GM12878 (cell line): ENCODE data around the gene MIS12.

Experiments used
- ASH2L ChIP-seq: fragments of 300-600, 200-600 bp; sonication (generic); IDR thresholded peaks from 2 replicates; pipeline ENCODE4 v1.6.1; 2017; ENCODE audit warnings: low read depth, mild to moderate bottlenecking, borderline replicate concordance
- BHLHE40 ChIP-seq, 2 experiments: fragments of 450-650 bp in 1 of 2; IDR thresholded peaks; 2 replicates each; pipeline ENCODE4 v1.6.1; 2011 to 2017; ENCODE audit warnings: low read depth in 2 of 2, borderline replicate concordance in 1 of 2, improper control_type of control experiment in 1 of 2, low read length in 1 of 2, mild to moderate bottlenecking in 1 of 2
- CREM ChIP-seq: IDR thresholded peaks from 2 replicates; pipeline ENCODE4 v1.6.1; 2014; ENCODE audit warnings: antibody characterized with exemption, low read depth
- CTCF ChIP-seq, 3 experiments: IDR thresholded peaks in 2 of 3; conservative IDR thresholded peaks in 1 of 3; 2 replicates each; pipeline ENCODE4 v1.5.1; 2011; ENCODE audit warnings: low read depth in 3 of 3, low read length in 3 of 3, mild to moderate bottlenecking in 3 of 3, control low read depth in 2 of 3, moderate library complexity in 2 of 3, inconsistent platforms in 1 of 3, mixed read lengths in 1 of 3; ENCODE audit not compliant: control insufficient read depth in 2 of 3, insufficient read depth in 1 of 3; ENCODE audit errors: extremely low read depth in 1 of 3
- EP300 ChIP-seq, 2 experiments: fragments of 150-350 bp in 1 of 2; IDR thresholded peaks; 2 replicates each; pipeline ENCODE4 v1.6.1; 2011 to 2012; ENCODE audit warnings: low read depth in 2 of 2, low read length in 2 of 2, borderline replicate concordance in 1 of 2, improper control_type of control experiment in 1 of 2, inconsistent platforms in 1 of 2; ENCODE audit not compliant: control insufficient read depth in 1 of 2
- EZH2 ChIP-seq: IDR thresholded peaks from 2 replicates; pipeline ENCODE4 v1.6.1; 2012; ENCODE audit warnings: low read depth, mild to moderate bottlenecking, control low read depth, inconsistent platforms, low read length, borderline replicate concordance; ENCODE audit not compliant: control insufficient read depth
- NFIC ChIP-seq: IDR thresholded peaks from 2 replicates; pipeline ENCODE4 v1.6.1; 2012; ENCODE audit warnings: low read depth, mild to moderate bottlenecking, inconsistent platforms, low read length, moderate library complexity
- RAD51 ChIP-seq: fragments of 450-650 bp; IDR thresholded peaks from 2 replicates; pipeline ENCODE4 v1.6.1; 2016; ENCODE audit warnings: moderate library complexity, mild to moderate bottlenecking, inconsistent platforms
- SP1 ChIP-seq: IDR thresholded peaks from one replicate; pipeline ENCODE4 v1.6.1; 2011; ENCODE audit warnings: low read depth, low read length
- USF1 ChIP-seq: IDR thresholded peaks from 2 replicates; pipeline ENCODE4 v1.6.1; 2011; ENCODE audit warnings: borderline replicate concordance, low read depth, mild to moderate bottlenecking, moderate library complexity, mixed read lengths, low read length; ENCODE audit not compliant: insufficient read depth; ENCODE audit errors: extremely low read length
- ZSCAN29 ChIP-seq: fragments of 450-650 bp; IDR thresholded peaks from 2 replicates; pipeline ENCODE4 v1.6.1; 2017; ENCODE audit warnings: mild to moderate bottlenecking, moderate library complexity

GRCh38 chr17:5446786-5447185 lies 39.6 kb upstream of the MIS12 start:
- TF ChIP-seq EP300 (IDR thresholded peaks at IDR 0.05; ENCODE audit: borderline replicate concordance in 1 of 2, control insufficient read depth in 1 of 2, low read depth in 2 of 2, low read length in 2 of 2), result no peak
- TF ChIP-seq RAD51, result no peak
- TF ChIP-seq SP1, result no peak
- TF ChIP-seq CTCF (IDR thresholded peaks at IDR 0.05 in 2 of 3, conservative IDR thresholded peaks at IDR 0.05 in 1 of 3; ENCODE audit: control insufficient read depth in 2 of 3, extremely low read depth in 1 of 3, insufficient read depth in 1 of 3, low read depth in 3 of 3, low read length in 3 of 3), result no peak
- no peak for TF ChIP-seq BHLHE40 (IDR thresholded peaks at IDR 0.05; ENCODE audit: borderline replicate concordance in 1 of 2, low read depth in 2 of 2, low read length in 1 of 2)
- no peak for TF ChIP-seq EZH2
- no peak for TF ChIP-seq USF1
- TF ChIP-seq CREM, result no peak
- TF ChIP-seq ASH2L, result no peak
- no peak for TF ChIP-seq NFIC
- TF ChIP-seq ZSCAN29, result no peak
